Measurements from ENCODE around the gene SPATA13.
A peak's percentile ranks its signal among the peaks of the same experiment; 100 is the strongest.
"Not testable (repeated sequence)": the region's sequence is repeated elsewhere in the genome, so short reads cannot be mapped to it uniquely, and the experiment has no call there.

SPATA13 gene

DNA sequence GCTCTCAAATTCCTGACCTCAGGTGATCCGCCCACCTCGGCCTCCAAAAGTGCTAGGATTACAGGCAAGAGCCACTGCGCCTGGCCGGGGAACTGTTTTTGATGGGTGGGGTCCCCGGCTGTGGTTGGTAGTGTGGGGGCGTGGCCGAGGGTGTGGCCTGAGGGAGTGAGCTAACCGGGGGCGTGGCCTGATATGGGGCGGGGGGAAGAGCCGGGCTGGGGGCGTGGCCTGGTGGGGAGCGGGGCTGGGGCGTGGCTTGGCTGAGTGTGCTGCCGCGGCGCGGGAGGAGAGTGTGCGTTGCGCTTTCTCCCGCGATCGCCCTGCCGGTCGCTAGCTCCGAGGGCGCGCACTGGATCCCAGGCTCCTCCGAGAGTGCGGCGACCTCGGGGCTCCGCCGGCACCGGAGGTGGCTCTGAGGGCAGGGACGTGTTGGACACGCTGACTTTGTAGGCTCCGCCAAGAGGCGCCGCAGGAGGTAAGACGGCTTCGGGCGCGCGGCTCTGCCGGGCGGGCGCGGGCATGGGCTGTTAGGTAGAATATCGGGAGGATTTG is at the start of gene SPATA13:
Gene SPATA13, plus strand, starts transcription at position 263 of the 552 bp plus-strand sequence. CDS start 62,210 bp downstream, outside the sequence.
- peak within 1 kb of the TSS; percentile 72 for H3K4me3 ChIP-seq (ENCODE audit: low read depth, low read length)
- peak; percentile 69 for DNase-seq (ENCODE audit: low read depth)

DNA sequence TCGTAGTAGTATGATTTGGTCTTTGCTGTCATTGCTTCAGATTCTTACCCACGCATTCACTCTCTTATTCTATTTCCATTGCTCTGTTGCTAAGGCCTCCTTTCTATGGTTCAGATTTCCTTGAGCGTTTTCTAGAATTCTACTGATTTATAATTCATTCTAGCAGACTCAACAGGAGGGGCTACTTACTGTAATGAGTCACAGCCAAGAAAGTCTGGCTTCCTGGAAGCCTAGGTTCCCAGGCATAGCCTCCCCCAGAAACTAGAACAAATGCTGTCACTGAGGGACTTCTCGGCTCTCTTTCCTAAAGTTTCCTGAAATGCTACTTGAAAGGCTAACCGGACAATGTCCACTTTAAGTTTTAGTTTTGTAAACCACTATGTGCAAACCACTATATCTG is 47.7 kb upstream of the SPATA13 start:
- no peak overlapping the region for H3K4me3 ChIP-seq (ENCODE audit: low read depth, low read length)
- no peak for DNase-seq (ENCODE audit: low read depth)

DNA sequence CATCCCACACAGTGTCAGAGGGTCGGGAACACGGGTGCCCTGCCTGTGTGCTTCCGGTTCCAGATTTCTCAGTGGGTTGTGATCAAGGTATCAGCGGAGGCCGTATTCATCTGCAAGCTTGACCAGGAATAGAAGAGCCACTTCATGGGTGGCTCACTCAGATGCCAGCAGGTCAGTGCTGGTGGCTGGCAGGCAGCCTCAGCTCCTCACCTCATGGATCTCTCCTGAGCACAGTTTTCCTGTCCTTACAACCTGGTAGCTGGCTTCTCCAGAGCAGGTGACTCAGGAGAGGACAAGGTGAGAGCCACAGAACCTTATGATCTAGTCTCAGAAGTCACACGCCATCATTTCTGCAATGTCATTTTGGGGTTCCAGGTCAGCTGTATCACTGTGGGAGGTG is 44.8 kb upstream of the SPATA13 start:
- DNase-seq (ENCODE audit: low read depth) = no peak
- H3K4me3 ChIP-seq (ENCODE audit: low read depth, low read length) = no peak overlapping the region

- DNase-seq (ENCODE audit: low read depth) = no peak
Measured at GRCh38 chr13:24116131-24116530, 44.4 kb upstream of the SPATA13 start.

DNA sequence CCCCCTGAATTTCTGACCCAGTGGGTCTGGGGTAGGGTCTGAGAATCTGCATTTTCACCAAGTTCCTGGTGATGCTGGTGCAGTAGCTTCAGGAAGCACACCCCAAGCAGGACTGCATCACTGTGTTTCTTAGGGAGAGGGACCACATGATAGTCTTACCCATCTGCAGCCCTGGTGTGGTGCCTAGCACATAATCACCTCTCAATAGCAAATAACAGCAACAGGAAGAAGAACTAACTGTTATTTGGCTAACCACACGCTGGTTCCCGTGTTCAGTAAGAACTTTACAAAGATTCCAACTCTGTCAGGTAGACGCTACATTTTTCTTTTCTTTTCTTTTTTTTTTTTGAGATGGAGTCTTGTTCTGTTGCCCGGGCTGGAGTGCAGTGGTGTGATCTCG is 41.9 kb upstream of the SPATA13 start:
- no peak overlapping the region for H3K4me3 ChIP-seq (ENCODE audit: low read depth, low read length)
- no peak for DNase-seq (ENCODE audit: low read depth)

More at GRCh38 chr13:24116131-24116530, 44.4 kb upstream of the SPATA13 start:
- no peak overlapping the region for H3K4me3 ChIP-seq (ENCODE audit: low read depth, low read length)

DNA sequence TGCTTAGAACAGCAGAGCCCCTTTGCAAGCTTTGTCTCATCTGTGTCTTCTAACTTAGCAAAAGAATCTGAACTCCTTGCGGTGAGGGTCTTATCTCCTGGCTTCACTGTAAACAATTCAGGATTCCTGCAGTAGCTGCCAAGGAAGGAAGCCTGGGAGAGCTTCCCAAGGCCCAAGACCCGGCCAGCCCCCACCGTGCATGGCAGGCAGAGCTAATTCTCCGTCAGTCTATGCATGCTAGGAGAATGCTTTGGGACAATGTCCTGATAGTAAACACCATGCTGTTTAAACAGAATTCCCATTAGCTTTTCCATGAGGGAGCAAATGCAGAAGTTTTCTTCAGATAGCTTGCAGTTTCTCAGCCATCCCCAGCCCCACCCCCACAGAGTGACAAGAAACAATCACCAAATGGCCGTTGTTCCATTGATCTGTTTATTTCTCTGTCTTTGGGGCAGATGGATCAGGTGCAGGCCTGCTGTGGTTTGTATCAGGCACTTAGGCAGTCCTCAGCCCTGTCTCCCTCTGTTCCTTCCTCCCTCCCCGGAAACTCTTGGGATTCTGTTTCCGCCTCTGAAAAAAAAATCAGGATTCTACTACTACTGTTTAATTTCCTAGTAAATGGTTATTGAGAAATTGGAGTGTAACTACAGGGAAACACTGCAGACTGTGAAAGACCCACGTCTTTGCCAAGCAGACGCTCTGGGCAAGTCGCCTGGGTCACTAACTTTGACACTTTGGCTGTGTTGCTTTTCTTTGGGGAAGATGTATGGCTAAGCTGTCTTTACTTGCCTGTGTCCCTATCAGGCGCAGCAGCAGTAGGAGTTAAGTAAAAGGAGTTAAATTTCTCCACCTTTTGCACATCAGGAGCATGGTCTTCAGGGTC is 40.7 kb upstream of the SPATA13 start:
- no peak overlapping the region for H3K4me3 ChIP-seq (ENCODE audit: low read depth, low read length)
- DNase-seq (ENCODE audit: low read depth) = no peak

DNA sequence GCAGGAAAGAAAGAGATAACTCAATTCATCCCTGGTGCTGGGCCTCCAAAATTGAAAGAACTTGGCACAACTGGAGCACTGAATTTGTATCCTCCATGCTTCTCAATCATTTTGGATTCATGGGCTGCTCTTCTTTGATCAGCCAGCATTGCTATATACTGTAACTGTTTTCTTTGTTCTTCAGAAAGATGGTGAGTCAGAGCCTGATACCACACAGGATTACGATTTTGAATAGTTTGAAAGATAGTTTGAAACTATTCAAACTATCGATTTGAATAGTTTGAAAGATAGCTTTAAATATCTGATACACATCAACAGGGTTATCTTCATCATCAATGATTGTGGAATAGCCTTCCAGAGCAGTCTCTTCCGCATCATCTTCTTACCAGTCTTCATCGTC is 38.5 kb upstream of the SPATA13 start:
- not testable (repeated sequence) for DNase-seq (ENCODE audit: low read depth)

DNA sequence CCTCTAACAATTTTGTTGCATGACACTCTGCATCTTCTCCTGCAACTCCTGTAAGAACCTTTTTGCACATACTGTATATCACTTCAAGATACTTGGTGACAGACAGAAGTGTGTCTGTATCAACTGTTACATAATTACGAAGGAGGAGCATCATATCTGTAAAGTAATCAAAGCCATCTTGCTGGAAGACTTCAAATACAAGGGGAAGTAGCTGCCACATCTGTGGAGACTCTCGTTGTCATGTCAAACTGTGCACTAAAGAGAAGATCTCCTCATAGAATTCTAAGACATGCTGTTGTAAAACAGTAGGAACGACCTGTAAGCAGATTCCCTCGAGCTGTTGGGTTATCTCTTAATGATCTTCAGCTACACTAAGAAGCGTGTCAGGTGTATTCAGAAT is 38.0 kb upstream of the SPATA13 start:
- H3K4me3 ChIP-seq (ENCODE audit: low read depth, low read length) = no peak overlapping the region
- no peak for DNase-seq (ENCODE audit: low read depth)

More for the DNA sequence above, 38.5 kb upstream of the SPATA13 start:
- not testable (repeated sequence) for H3K4me3 ChIP-seq (ENCODE audit: low read depth, low read length)

DNA sequence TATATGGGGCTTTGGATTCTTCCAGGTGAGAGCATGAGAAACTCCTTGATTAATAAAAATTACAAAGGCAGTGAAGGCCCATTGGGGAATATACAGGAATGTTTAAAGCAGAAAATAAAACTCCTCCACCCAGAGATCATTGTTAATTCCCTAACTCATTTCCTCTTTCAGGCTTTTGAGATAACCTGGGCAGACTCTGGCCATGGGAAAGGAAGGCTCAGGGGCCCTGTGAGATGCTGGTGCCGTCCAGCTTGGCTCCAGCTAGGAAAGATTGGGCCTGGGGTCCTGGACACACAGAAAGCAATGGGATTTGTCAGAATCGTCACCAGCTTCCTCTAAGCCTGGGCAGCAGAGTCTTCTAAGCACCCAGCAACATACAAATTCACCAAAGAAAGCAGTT is 36.8 kb upstream of the SPATA13 start:
- DNase-seq (ENCODE audit: low read depth) = no peak
- no peak overlapping the region for H3K4me3 ChIP-seq (ENCODE audit: low read depth, low read length)

DNA sequence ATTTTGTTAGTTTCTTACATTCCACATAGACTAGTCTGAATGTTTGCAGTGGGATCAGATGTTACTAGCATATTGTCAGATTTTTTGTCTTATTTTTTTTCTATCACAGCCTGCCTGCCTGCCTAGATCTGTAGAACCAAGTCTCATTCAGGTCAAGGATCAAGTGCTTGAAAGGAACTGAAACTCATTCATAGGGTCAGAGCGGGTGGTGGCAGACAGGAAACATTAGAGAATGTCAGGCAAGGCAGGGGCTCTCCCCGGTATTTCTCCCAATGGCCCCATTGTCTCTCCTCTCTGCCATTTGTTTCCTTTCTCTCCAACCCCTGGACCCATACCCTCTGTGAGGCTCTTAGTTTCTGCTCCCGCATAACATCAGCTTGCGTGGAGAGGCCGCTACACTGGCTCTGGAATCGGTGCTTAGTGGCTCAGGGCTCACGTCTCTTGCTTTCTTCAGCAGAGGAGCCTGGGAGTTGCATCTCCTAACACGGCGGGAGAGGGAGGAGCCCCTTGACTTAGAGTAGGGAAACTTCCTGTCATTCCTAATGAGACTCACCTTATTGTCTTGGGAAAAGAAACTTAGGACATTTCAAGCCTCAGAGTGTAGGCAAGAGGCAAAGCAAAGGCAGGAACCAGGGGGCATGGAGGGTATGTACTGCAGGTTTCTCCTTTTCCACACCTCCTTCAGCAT is 35.6 kb upstream of the SPATA13 start:
- H3K4me3 ChIP-seq (ENCODE audit: low read depth, low read length) = no peak overlapping the region
- DNase-seq (ENCODE audit: low read depth) = no peak

- no peak for DNase-seq (ENCODE audit: low read depth)
- H3K4me3 ChIP-seq (ENCODE audit: low read depth, low read length) = no peak overlapping the region
Measured at GRCh38 chr13:24127116-24127631, 33.3 kb upstream of the SPATA13 start.

- no peak overlapping the region for H3K4me3 ChIP-seq (ENCODE audit: low read depth, low read length)
- DNase-seq (ENCODE audit: low read depth) = no peak
Measured at GRCh38 chr13:24128112-24128511, 32.4 kb upstream of the SPATA13 start.

- DNase-seq (ENCODE audit: low read depth) = no peak
- H3K4me3 ChIP-seq (ENCODE audit: low read depth, low read length) = no peak overlapping the region
Measured at GRCh38 chr13:24128962-24129361, 31.6 kb upstream of the SPATA13 start.

DNA sequence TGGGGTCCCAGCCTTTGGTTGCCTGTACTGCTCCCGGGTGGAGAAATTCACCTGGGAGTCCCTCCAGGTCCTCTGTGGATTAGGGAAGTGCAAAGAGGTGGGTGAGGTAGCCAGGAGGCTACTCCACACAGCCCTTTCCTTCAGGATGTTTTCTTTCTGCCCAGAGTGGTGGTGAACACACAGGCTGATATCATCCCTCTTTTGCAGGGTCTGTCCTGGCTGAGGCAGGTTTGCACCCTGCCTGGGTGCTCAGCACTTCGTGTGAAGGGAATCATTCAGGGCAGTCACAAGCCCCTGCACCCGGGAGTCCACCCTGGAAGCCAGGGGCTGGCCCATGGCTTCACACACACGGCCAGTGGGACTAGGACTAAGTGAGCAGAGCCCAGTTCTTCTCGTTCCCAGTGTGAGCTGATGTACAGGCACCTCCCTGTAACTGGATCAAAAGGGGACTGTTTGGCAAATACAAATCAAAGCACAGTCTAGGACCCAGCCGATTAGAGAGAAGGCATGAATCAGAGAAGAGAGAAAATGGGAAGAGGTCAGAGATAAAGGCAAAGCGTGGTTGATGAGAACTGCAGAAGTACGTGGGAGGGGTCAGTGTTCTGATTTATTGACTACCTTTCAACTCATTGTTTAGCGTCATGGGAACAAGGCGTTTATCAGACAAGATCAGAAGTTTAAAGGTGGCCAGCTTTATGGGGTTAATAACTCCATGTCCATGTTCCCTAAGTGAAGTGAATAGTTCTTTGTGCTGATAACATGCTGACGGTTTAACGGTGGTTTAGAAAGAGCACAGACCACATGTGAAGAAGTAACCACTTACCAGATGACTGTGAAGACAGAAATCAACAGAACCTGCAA is 30.4 kb upstream of the SPATA13 start:
- H3K4me3 ChIP-seq (ENCODE audit: low read depth, low read length) = no peak overlapping the region
- DNase-seq (ENCODE audit: low read depth) = no peak

DNA sequence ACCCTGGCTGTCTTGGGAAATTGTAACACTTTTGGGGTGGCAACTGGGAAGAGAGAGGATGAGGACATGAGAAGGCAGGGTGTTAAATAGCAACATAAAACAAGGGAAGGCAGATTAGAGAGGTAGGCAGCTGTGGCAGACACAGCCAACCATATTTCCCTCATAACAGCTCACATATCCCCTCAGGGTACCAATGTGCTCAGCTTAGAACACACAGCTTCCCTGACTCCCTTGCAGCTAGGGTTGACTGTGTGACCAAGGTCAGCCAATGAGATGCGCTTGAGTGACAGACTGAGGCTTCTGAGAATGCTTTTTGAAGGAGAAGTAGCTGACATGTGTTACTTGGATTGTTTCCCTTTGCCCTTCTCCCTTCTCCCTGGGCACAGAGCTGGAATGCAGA is 28.8 kb upstream of the SPATA13 start:
- H3K4me3 ChIP-seq (ENCODE audit: low read depth, low read length) = no peak overlapping the region
- no peak for DNase-seq (ENCODE audit: low read depth)

DNA sequence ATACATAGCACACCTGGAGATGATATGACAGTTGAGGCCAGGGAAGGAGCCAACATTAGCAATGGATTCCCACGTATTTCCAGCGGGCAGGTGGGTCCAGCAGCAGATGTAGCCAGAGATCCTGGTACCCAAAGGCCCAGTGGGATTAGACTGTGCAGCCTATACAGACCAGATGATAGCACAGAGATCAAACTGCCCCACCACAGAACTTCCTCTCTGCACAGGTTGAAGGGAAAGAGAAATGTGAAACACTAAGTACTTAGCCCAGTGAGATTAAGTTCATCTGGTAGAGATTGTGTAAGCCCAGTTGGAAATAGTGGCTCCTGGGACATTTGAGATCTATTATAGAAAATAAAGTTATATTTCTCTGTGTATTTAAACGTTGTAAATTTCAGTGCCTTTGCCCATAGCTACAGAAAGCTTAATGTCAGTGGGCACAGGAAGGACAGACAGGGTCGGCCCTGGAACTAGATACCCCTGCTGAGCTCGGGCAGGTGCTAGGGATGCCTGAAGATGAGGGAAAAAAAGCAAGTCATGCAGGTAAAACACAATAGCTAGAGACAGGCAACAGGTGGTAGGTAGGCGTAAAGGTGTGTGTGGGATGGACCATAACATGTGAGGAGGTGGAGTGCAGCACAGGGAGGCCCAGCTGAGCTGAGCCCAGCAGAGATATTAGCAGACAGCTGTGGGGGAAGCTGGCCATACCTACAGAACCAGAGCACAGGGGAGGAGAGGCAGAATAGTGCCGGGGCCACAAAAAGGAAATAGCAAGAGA is 27.3 kb upstream of the SPATA13 start:
- DNase-seq (ENCODE audit: low read depth) = no peak
- no peak overlapping the region for H3K4me3 ChIP-seq (ENCODE audit: low read depth, low read length)

DNA sequence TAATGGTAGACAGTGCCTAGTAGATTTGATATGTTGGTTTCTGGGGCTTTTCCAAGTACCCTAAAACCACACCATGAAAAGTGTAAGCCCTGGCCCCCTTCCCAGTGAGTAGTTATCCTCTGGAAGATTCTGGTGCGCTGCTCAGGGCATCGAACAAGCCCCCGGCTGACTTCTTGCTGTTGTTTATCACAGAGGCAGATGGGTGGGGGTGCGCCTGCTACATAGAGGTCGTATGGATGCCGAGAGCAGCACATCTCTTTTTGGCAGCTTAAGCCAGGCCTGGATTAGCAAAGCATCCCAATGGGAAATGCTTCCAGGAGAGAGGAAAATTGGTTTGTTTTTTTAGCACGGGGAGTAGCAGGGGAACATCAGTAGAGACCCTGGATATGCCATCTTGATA is 26.3 kb upstream of the SPATA13 start:
- H3K4me3 ChIP-seq (ENCODE audit: low read depth, low read length) = no peak overlapping the region
- no peak for DNase-seq (ENCODE audit: low read depth)

DNA sequence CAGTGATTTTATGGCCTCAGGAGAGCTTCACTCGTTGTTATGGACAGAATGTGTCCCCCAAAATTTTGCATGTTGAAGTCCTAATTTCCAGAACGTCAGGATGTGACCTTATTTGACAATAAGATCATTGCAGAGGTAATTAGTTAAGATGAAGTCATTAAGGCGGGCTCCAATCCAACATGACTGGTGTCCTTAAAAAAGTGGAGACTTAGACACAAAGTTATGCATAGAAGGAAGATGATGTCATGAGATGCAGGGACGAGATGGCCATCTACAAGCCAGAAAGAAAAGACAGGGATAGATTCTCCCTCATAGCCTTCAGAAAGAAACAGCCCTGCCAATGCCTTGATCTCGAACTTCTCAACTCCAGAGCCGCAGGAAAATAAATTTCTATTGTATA is 25.8 kb upstream of the SPATA13 start:
- H3K4me3 ChIP-seq (ENCODE audit: low read depth, low read length) = no peak overlapping the region
- no peak for DNase-seq (ENCODE audit: low read depth)

Data from skeletal muscle cell (primary cell).